ENCODE results near the gene DPY19L1.

DPY19L1 gene

GRCh38 chr7:35036361-35037171 lies 719 bp downstream of the DPY19L1 start:
- no peaks in the 10 kb centered on the region for H3K9me3 Mint-ChIP-seq
- H3K27ac Mint-ChIP-seq, result peak overlapping the region; percentile 98
- no peak for TF ChIP-seq CTCF (IDR thresholded peaks at IDR 0.05)
- H3K4me1 Mint-ChIP-seq, result peaks cover 48% of the 10 kb centered on the region
- peak; percentile 62 for DNase-seq
- peaks cover 9% of the 10 kb centered on the region for H3K27me3 Mint-ChIP-seq (ENCODE audit: low read depth, poor library complexity)
- no peaks in the 10 kb centered on the region for H3K36me3 Mint-ChIP-seq (ENCODE audit: low read depth)
- H3K4me3 Mint-ChIP-seq, result peak overlapping the region; percentile 94

GRCh38 chr7:35035511-35035961 lies 1.7 kb downstream of the DPY19L1 start:
- H3K27me3 Mint-ChIP-seq (ENCODE audit: low read depth, poor library complexity), result peaks cover 6% of the 10 kb centered on the region
- no peak for TF ChIP-seq CTCF (IDR thresholded peaks at IDR 0.05)
- H3K9me3 Mint-ChIP-seq, result no peaks in the 10 kb centered on the region
- H3K4me1 Mint-ChIP-seq, result peaks cover 48% of the 10 kb centered on the region
- no peaks in the 10 kb centered on the region for H3K36me3 Mint-ChIP-seq (ENCODE audit: low read depth)
- H3K4me3 Mint-ChIP-seq, result peak overlapping the region; percentile 94
- no peak overlapping the region for H3K27ac Mint-ChIP-seq
- no peak for DNase-seq

GRCh38 chr7:35032166-35032565 lies 5.1 kb downstream of the DPY19L1 start:
- peaks cover 2% of the 10 kb centered on the region for H3K27me3 Mint-ChIP-seq (ENCODE audit: low read depth, poor library complexity)
- H3K4me3 Mint-ChIP-seq, result no peak overlapping the region
- no peaks in the 10 kb centered on the region for H3K9me3 Mint-ChIP-seq
- no peak overlapping the region for H3K27ac Mint-ChIP-seq
- no peak for TF ChIP-seq CTCF (IDR thresholded peaks at IDR 0.05)
- no peak for DNase-seq
- H3K36me3 Mint-ChIP-seq (ENCODE audit: low read depth), result no peaks in the 10 kb centered on the region
- H3K4me1 Mint-ChIP-seq, result peaks cover 52% of the 10 kb centered on the region

- no peak for DNase-seq
- no peak for TF ChIP-seq CTCF (IDR thresholded peaks at IDR 0.05)
- Mint-ChIP-seq H3K27ac (no peak overlapping the region), H3K4me1 (peaks cover 58% of the 10 kb centered on the region), H3K27me3 (ENCODE audit: low read depth, poor library complexity) (peaks cover 2% of the 10 kb centered on the region), H3K36me3 (ENCODE audit: low read depth) (no peaks in the 10 kb centered on the region), H3K4me3 (no peak overlapping the region), H3K9me3 (no peaks in the 10 kb centered on the region)
Measured at GRCh38 chr7:35030848-35031247, 6.4 kb downstream of the DPY19L1 start.

GRCh38 chr7:35029311-35029710 lies 8.0 kb downstream of the DPY19L1 start:
- no peak overlapping the region for H3K27ac Mint-ChIP-seq
- no peak overlapping the region for H3K4me3 Mint-ChIP-seq
- peaks cover 2% of the 10 kb centered on the region for H3K27me3 Mint-ChIP-seq (ENCODE audit: low read depth, poor library complexity)
- no peak for TF ChIP-seq CTCF (IDR thresholded peaks at IDR 0.05)
- DNase-seq, result no peak
- peaks cover 3% of the 10 kb centered on the region for H3K36me3 Mint-ChIP-seq (ENCODE audit: low read depth)
- peaks cover 59% of the 10 kb centered on the region for H3K4me1 Mint-ChIP-seq
- no peaks in the 10 kb centered on the region for H3K9me3 Mint-ChIP-seq

- Mint-ChIP-seq H3K27ac (no peak overlapping the region), H3K27me3 (ENCODE audit: low read depth, poor library complexity) (no peaks in the 10 kb centered on the region), H3K4me1 (peaks cover 43% of the 10 kb centered on the region), H3K9me3 (no peaks in the 10 kb centered on the region), H3K4me3 (no peak overlapping the region), H3K36me3 (ENCODE audit: low read depth) (peaks cover 8% of the 10 kb centered on the region)
- no peak for DNase-seq
- TF ChIP-seq CTCF (IDR thresholded peaks at IDR 0.05), result no peak
Measured at GRCh38 chr7:35026150-35026549, 11.1 kb downstream of the DPY19L1 start.

Data from nephron progenitor cell (in vitro differentiated cells).